Karpas-422 (cell line): ENCODE data around the gene SHC4. TPM values are rescaled to one million over a fixed set of nuclear protein-coding genes. Genes with fewer than 3 reads are reported as not detected.

Source experiments
- DNase-seq: peaks from one replicate; pipeline ENCODE4 v3.0.0-alpha.2; 2015
- H2AFZ ChIP-seq: fragments of 200-600 bp; sonication (generic); 2 replicates; pipeline ENCODE4 v1.6.1; 2014; ENCODE audit warnings: antibody characterized with exemption, low read length, mixed read lengths
- H3K27ac ChIP-seq: fragments of 200-600 bp; sonication (generic); 2 replicates; pipeline ENCODE4 v1.5.1; 2014; ENCODE audit warnings: mild to moderate bottlenecking, low read length, moderate library complexity
- H3K27me3 ChIP-seq: fragments of 200-600 bp; sonication (generic); 2 replicates; pipeline ENCODE4 v1.6.1; 2014; ENCODE audit warnings: low read length, mixed read lengths
- H3K36me3 ChIP-seq: fragments of 200-600 bp; sonication (generic); 2 replicates; pipeline ENCODE4 v1.6.1; 2014; ENCODE audit warnings: low read length, mixed read lengths; ENCODE audit not compliant: insufficient read depth
- H3K4me1 ChIP-seq: fragments of 200-600 bp; sonication (generic); 2 replicates; pipeline ENCODE4 v1.6.1; 2014; ENCODE audit warnings: mild to moderate bottlenecking, low read length, mixed read lengths
- H3K4me2 ChIP-seq: fragments of 200-600 bp; sonication (generic); 2 replicates; pipeline ENCODE4 v1.6.1; 2014; ENCODE audit warnings: low read length, low read depth, mild to moderate bottlenecking; ENCODE audit not compliant: poor library complexity, severe bottlenecking
- H3K4me3 ChIP-seq: fragments of 200-600 bp; sonication (generic); 2 replicates; pipeline ENCODE4 v1.5.1; 2014; ENCODE audit warnings: mild to moderate bottlenecking, antibody characterized with exemption, low read length, mixed read lengths
- H3K79me2 ChIP-seq: fragments of 200-600 bp; sonication (generic); 2 replicates; pipeline ENCODE4 v1.6.1; 2014; ENCODE audit warnings: mild to moderate bottlenecking, low read length, mixed read lengths
- H3K9ac ChIP-seq: fragments of 200-600 bp; sonication (generic); 2 replicates; pipeline ENCODE4 v1.6.0; 2014; ENCODE audit warnings: low read length
- H3K9me2 ChIP-seq: fragments of 200-600 bp; sonication (generic), shearing (Covaris generic); replicated peaks from 2 replicates; pipeline ENCODE4 v1.6.0; 2014; ENCODE audit warnings: mild to moderate bottlenecking, low read length, moderate library complexity; ENCODE audit not compliant: insufficient read depth
- H3K9me3 ChIP-seq: fragments of 300-700, 200-600 bp; sonication (generic); 2 replicates; pipeline ENCODE4 v1.6.1; 2014; ENCODE audit warnings: low read length, mixed read lengths
- H4K20me1 ChIP-seq: fragments of 200-600 bp; sonication (generic); 2 replicates; pipeline ENCODE4 v1.6.1; 2014; ENCODE audit warnings: mild to moderate bottlenecking, antibody characterized with exemption, low read length, low read depth; ENCODE audit not compliant: insufficient read depth
- total RNA-seq: library from RNA; depleted of rRNA; stranded (reverse); fragments of >200 nt; shearing (Covaris generic); gene quantifications from 2 replicates; pipeline ENCODE4 v1.2.3, GENCODE V29; 2014; ENCODE audit warnings: low replicate concordance

The SHC4 gene
- total RNA-seq, 1 experiment from 2014 or later = not detected

- no peak overlapping the region for H3K4me3 ChIP-seq
- DNase-seq = no peak
- no peak overlapping the region for H3K4me2 ChIP-seq
- peaks cover 15% of the 10 kb centered on the region for H3K79me2 ChIP-seq
- H3K4me1 ChIP-seq = peaks cover 16% of the 10 kb centered on the region
- no peak overlapping the region for H3K9ac ChIP-seq
- no peaks in the 10 kb centered on the region for H3K9me2 ChIP-seq
- H3K36me3 ChIP-seq = no peaks in the 10 kb centered on the region
- no peak overlapping the region for H3K27ac ChIP-seq
- no peaks in the 10 kb centered on the region for H3K27me3 ChIP-seq
- H2AFZ ChIP-seq = no peak overlapping the region
- H4K20me1 ChIP-seq = no peaks in the 10 kb centered on the region
- no peaks in the 10 kb centered on the region for H3K9me3 ChIP-seq
Measured at GRCh38 chr15:48814286-48814685, 149.4 kb downstream of the SHC4 start.

GRCh38 chr15:48811325-48811958, 152.3 kb downstream of the SHC4 start:
- Histone ChIP-seq H3K9me3 (no peaks in the 10 kb centered on the region), H3K4me2 (peak overlapping the region; percentile 90), H3K9ac (peak overlapping the region; percentile 72), H3K4me1 (peaks cover 45% of the 10 kb centered on the region), H3K4me3 (peak overlapping the region; percentile 78), H4K20me1 (no peaks in the 10 kb centered on the region), H3K27ac (no peak overlapping the region), H3K9me2 (no peaks in the 10 kb centered on the region), H3K36me3 (no peaks in the 10 kb centered on the region), H3K79me2 (peaks cover 44% of the 10 kb centered on the region), H2AFZ (peak overlapping the region; percentile 96; the same call in 1 of the 2 replicates), H3K27me3 (no peaks in the 10 kb centered on the region)
- no peak for DNase-seq

GRCh38 chr15:48810414-48811324, 153.1 kb downstream of the SHC4 start, which contains the start of gene CEP152:
CEP152 (minus strand) TSS chr15:48811069; CDS start chr15:48805649, 5,420 bp downstream.
- DNase-seq = peak; percentile 100
- no peaks in the 10 kb centered on the region for H3K9me3 ChIP-seq
- H3K27me3 ChIP-seq = no peaks in the 10 kb centered on the region
- peaks cover 51% of the 10 kb centered on the region for H3K79me2 ChIP-seq
- no peaks in the 10 kb centered on the region for H4K20me1 ChIP-seq
- peak within 1 kb of the TSS; percentile 96; the same call in 1 of the 2 replicates for H2AFZ ChIP-seq
- peaks cover 1% of the 10 kb centered on the region; the same call in 1 of the 2 replicates for H3K36me3 ChIP-seq
- peaks cover 51% of the 10 kb centered on the region for H3K4me1 ChIP-seq
- H3K27ac ChIP-seq = peak within 1 kb of the TSS; percentile 66
- peak within 1 kb of the TSS; percentile 83 for H3K9ac ChIP-seq
- H3K4me3 ChIP-seq = peak within 1 kb of the TSS; percentile 83
- H3K4me2 ChIP-seq = peak within 1 kb of the TSS; percentile 98
- H3K9me2 ChIP-seq = no peaks in the 10 kb centered on the region

- H2AFZ ChIP-seq = no peak overlapping the region
Measured at GRCh38 chr15:48806151-48806550, 157.6 kb downstream of the SHC4 start.

GRCh38 chr15:48805591-48805990, 158.1 kb downstream of the SHC4 start:
- H3K9me3 ChIP-seq = no peaks in the 10 kb centered on the region
- peaks cover 100% of the 10 kb centered on the region for H3K79me2 ChIP-seq

More at GRCh38 chr15:48806151-48806550, 157.6 kb downstream of the SHC4 start:
- peaks cover 96% of the 10 kb centered on the region for H3K79me2 ChIP-seq
- peak overlapping the region; percentile 47 for H3K4me2 ChIP-seq
- no peak for DNase-seq
- no peak overlapping the region for H3K27ac ChIP-seq
- peaks cover 44% of the 10 kb centered on the region for H3K4me1 ChIP-seq
- H4K20me1 ChIP-seq = no peaks in the 10 kb centered on the region
- H3K27me3 ChIP-seq = no peaks in the 10 kb centered on the region
- H3K4me3 ChIP-seq = peak overlapping the region; percentile 11; the same call in 1 of the 2 replicates
- peak overlapping the region; percentile 1; the same call in 1 of the 2 replicates for H3K9ac ChIP-seq
- no peaks in the 10 kb centered on the region for H3K9me2 ChIP-seq
- H3K36me3 ChIP-seq = peaks cover 23% of the 10 kb centered on the region
- H3K9me3 ChIP-seq = no peaks in the 10 kb centered on the region

GRCh38 chr15:48803877-48804276, 159.8 kb downstream of the SHC4 start:
- Histone ChIP-seq H3K9me2 (no peaks in the 10 kb centered on the region), H3K9me3 (no peaks in the 10 kb centered on the region), H3K4me3 (no peak overlapping the region), H3K27ac (no peak overlapping the region), H4K20me1 (no peaks in the 10 kb centered on the region), H3K79me2 (peaks cover 99% of the 10 kb centered on the region), H3K36me3 (peaks cover 23% of the 10 kb centered on the region), H3K4me2 (no peak overlapping the region), H3K9ac (no peak overlapping the region), H3K4me1 (peaks cover 31% of the 10 kb centered on the region), H3K27me3 (no peaks in the 10 kb centered on the region), H2AFZ (no peak overlapping the region)
- DNase-seq = no peak

More at GRCh38 chr15:48805591-48805990, 158.1 kb downstream of the SHC4 start:
- H3K36me3 ChIP-seq = peaks cover 23% of the 10 kb centered on the region
- H3K27ac ChIP-seq = no peak overlapping the region
- no peak overlapping the region for H3K9ac ChIP-seq
- no peaks in the 10 kb centered on the region for H3K27me3 ChIP-seq
- H2AFZ ChIP-seq = no peak overlapping the region
- DNase-seq = no peak
- H4K20me1 ChIP-seq = no peaks in the 10 kb centered on the region
- peak overlapping the region; percentile 47 for H3K4me2 ChIP-seq
- H3K9me2 ChIP-seq = no peaks in the 10 kb centered on the region
- H3K4me1 ChIP-seq = peaks cover 44% of the 10 kb centered on the region
- no peak overlapping the region for H3K4me3 ChIP-seq

GRCh38 chr15:48802867-48803266, 160.9 kb downstream of the SHC4 start:
- peaks cover 99% of the 10 kb centered on the region for H3K79me2 ChIP-seq
- no peak overlapping the region for H3K27ac ChIP-seq
- no peak overlapping the region for H2AFZ ChIP-seq

GRCh38 chr15:48802257-48802656, 161.5 kb downstream of the SHC4 start:
- peaks cover 32% of the 10 kb centered on the region for H3K36me3 ChIP-seq
- H3K79me2 ChIP-seq = peaks cover 99% of the 10 kb centered on the region
- no peak for DNase-seq
- H3K9me2 ChIP-seq = no peaks in the 10 kb centered on the region
- H3K4me1 ChIP-seq = peaks cover 21% of the 10 kb centered on the region
- no peak overlapping the region for H3K27ac ChIP-seq
- H3K27me3 ChIP-seq = no peaks in the 10 kb centered on the region
- no peaks in the 10 kb centered on the region for H4K20me1 ChIP-seq
- no peak overlapping the region for H3K9ac ChIP-seq
- no peak overlapping the region for H3K4me2 ChIP-seq
- no peaks in the 10 kb centered on the region for H3K9me3 ChIP-seq
- H3K4me3 ChIP-seq = no peak overlapping the region
- H2AFZ ChIP-seq = no peak overlapping the region

More at GRCh38 chr15:48802867-48803266, 160.9 kb downstream of the SHC4 start:
- no peaks in the 10 kb centered on the region for H3K27me3 ChIP-seq
- no peak overlapping the region for H3K4me2 ChIP-seq
- H3K9ac ChIP-seq = no peak overlapping the region
- no peak overlapping the region for H3K4me3 ChIP-seq
- no peaks in the 10 kb centered on the region for H3K9me3 ChIP-seq
- no peak for DNase-seq
- peaks cover 27% of the 10 kb centered on the region for H3K4me1 ChIP-seq
- H3K36me3 ChIP-seq = peaks cover 28% of the 10 kb centered on the region
- no peaks in the 10 kb centered on the region for H3K9me2 ChIP-seq
- H4K20me1 ChIP-seq = no peaks in the 10 kb centered on the region
